Nephron (organoid): ENCODE results near the gene ATF5.

ENCODE experiments used
- H3K27ac Mint-ChIP-seq, 3 experiments: 2 replicates each; pipeline ENCODE4 v1.8.0; 2020; ENCODE audit warnings: mixed read lengths in 3 of 3, mild to moderate bottlenecking in 2 of 3, moderate library complexity in 1 of 3
- H3K27me3 Mint-ChIP-seq: 2 replicates; pipeline ENCODE4 v1.8.0; 2021; ENCODE audit warnings: low read depth, mild to moderate bottlenecking, moderate library complexity, mixed read lengths
- H3K36me3 Mint-ChIP-seq: 2 replicates; pipeline ENCODE4 v1.8.0; 2020; ENCODE audit warnings: low read depth, mixed read lengths
- H3K4me1 Mint-ChIP-seq: 2 replicates; pipeline ENCODE4 v1.8.0; 2020; ENCODE audit warnings: mixed read lengths
- H3K4me3 Mint-ChIP-seq, 3 experiments: 2 replicates each; pipeline ENCODE4 v1.8.0; 2020; ENCODE audit warnings: mild to moderate bottlenecking in 3 of 3, mixed read lengths in 3 of 3, moderate library complexity in 2 of 3
- H3K9me3 Mint-ChIP-seq: 2 replicates; pipeline ENCODE4 v1.8.0; 2020; ENCODE audit warnings: mixed read lengths
- CTCF ChIP-seq, 3 experiments: fragments of 200-600 bp; sonication (generic); IDR thresholded peaks; one replicate each; pipeline ENCODE4 v1.5.0; 2021; ENCODE audit warnings: antibody characterized with exemption in 3 of 3; ENCODE audit not compliant: unreplicated experiment in 3 of 3

ATF5 gene

GRCh38 chr19:49972841-49973240, 43.8 kb downstream of the ATF5 start:
- no peak for TF ChIP-seq CTCF (IDR thresholded peaks at IDR 0.05; ENCODE audit: unreplicated experiment in 3 of 3)
- Mint-ChIP-seq H3K4me1 (peaks cover 3% of the 10 kb centered on the region), H3K27ac (no peak overlapping the region), H3K4me3 (no peak overlapping the region), H3K9me3 (no peaks in the 10 kb centered on the region), H3K27me3 (peaks cover 6% of the 10 kb centered on the region), H3K36me3 (peaks cover 4% of the 10 kb centered on the region)

GRCh38 chr19:49973987-49974386, 45.0 kb downstream of the ATF5 start:
- H3K27ac Mint-ChIP-seq = no peak overlapping the region
- peaks cover 3% of the 10 kb centered on the region for H3K4me1 Mint-ChIP-seq
- H3K27me3 Mint-ChIP-seq = peaks cover 6% of the 10 kb centered on the region
- peaks cover 4% of the 10 kb centered on the region for H3K36me3 Mint-ChIP-seq
- no peak overlapping the region for H3K4me3 Mint-ChIP-seq
- no peak for TF ChIP-seq CTCF (IDR thresholded peaks at IDR 0.05; ENCODE audit: unreplicated experiment in 3 of 3)
- H3K9me3 Mint-ChIP-seq = no peaks in the 10 kb centered on the region

- H3K4me1 Mint-ChIP-seq = peaks cover 3% of the 10 kb centered on the region
Measured at GRCh38 chr19:49975051-49975450, 46.0 kb downstream of the ATF5 start.

GRCh38 chr19:49976496-49976895, 47.5 kb downstream of the ATF5 start:
- Mint-ChIP-seq H3K27ac (no peak overlapping the region), H3K27me3 (peaks cover 6% of the 10 kb centered on the region), H3K9me3 (no peaks in the 10 kb centered on the region)

More at GRCh38 chr19:49975051-49975450, 46.0 kb downstream of the ATF5 start:
- no peak overlapping the region for H3K27ac Mint-ChIP-seq
- peaks cover 6% of the 10 kb centered on the region for H3K27me3 Mint-ChIP-seq
- H3K36me3 Mint-ChIP-seq = peaks cover 4% of the 10 kb centered on the region
- H3K4me3 Mint-ChIP-seq = no peak overlapping the region
- TF ChIP-seq CTCF (IDR thresholded peaks at IDR 0.05; ENCODE audit: unreplicated experiment in 3 of 3) = no peak
- no peaks in the 10 kb centered on the region for H3K9me3 Mint-ChIP-seq

GRCh38 chr19:49977076-49977475, 48.1 kb downstream of the ATF5 start:
- no peaks in the 10 kb centered on the region for H3K9me3 Mint-ChIP-seq
- H3K4me3 Mint-ChIP-seq = no peak overlapping the region
- H3K4me1 Mint-ChIP-seq = peaks cover 3% of the 10 kb centered on the region
- no peak overlapping the region for H3K27ac Mint-ChIP-seq
- H3K27me3 Mint-ChIP-seq = peaks cover 6% of the 10 kb centered on the region
- no peak for TF ChIP-seq CTCF (IDR thresholded peaks at IDR 0.05; ENCODE audit: unreplicated experiment in 3 of 3)
- H3K36me3 Mint-ChIP-seq = peaks cover 15% of the 10 kb centered on the region

More at GRCh38 chr19:49976496-49976895, 47.5 kb downstream of the ATF5 start:
- no peak overlapping the region for H3K4me3 Mint-ChIP-seq
- peaks cover 3% of the 10 kb centered on the region for H3K4me1 Mint-ChIP-seq
- H3K36me3 Mint-ChIP-seq = peaks cover 10% of the 10 kb centered on the region
- no peak for TF ChIP-seq CTCF (IDR thresholded peaks at IDR 0.05; ENCODE audit: unreplicated experiment in 3 of 3)

GRCh38 chr19:49977881-49978280, 48.9 kb downstream of the ATF5 start:
- Mint-ChIP-seq H3K27me3 (peaks cover 2% of the 10 kb centered on the region), H3K4me1 (peaks cover 3% of the 10 kb centered on the region), H3K27ac (no peak overlapping the region), H3K4me3 (no peak overlapping the region), H3K9me3 (no peaks in the 10 kb centered on the region), H3K36me3 (peaks cover 15% of the 10 kb centered on the region)
- no peak for TF ChIP-seq CTCF (IDR thresholded peaks at IDR 0.05; ENCODE audit: unreplicated experiment in 3 of 3)
